22Rv1 (cell line): ENCODE results near the gene PRPF31.

ENCODE experiments used
- H3K27ac ChIP-seq: fragments of 450-650 bp; 2 replicates; pipeline ENCODE4 v1.5.1; 2017
- ZFX ChIP-seq: fragments of 450-650 bp; IDR thresholded peaks from 2 replicates; pipeline ENCODE4 v1.6.1; 2017; ENCODE audit warnings: antibody characterized with exemption, borderline replicate concordance
- TF ChIP-seq, protein P1 (sequence below): fragments of 450-650 bp; IDR thresholded peaks from 2 replicates; pipeline ENCODE4 v1.5.1; 2017; ENCODE audit warnings: mild to moderate bottlenecking

PRPF31 gene

DNA sequence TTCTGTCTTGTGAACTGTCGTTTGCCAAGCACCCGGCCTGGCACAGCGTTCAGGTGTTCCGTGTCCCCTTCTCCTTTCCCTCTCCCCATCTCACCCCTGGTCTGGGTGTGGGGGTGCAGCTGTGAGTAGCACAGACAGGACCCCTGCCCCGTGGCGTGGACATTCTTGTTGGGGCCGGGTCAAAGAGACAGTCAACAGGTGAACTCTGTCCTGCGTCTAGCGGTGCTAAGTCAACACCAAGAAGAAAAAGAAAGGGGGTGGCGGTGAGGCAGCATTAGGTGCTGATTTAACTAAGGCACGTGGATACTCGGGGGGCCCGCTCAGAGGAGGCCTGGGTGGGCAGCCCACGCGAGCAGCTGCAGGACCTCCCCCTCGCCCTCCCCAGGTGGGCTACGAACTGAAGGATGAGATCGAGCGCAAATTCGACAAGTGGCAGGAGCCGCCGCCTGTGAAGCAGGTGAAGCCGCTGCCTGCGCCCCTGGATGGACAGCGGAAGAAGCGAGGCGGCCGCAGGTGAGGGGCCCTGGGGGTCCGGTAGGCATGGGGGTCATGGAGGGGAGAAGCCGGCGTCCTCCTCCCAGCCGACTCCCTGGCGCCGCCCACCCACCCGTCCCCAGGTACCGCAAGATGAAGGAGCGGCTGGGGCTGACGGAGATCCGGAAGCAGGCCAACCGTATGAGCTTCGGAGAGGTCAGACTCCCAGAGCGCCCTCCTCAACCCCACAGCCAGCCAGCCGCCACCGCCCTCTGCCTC is 12.3 kb downstream of the PRPF31 start:
- H3K27ac ChIP-seq: no peak overlapping the region
- TF ChIP-seq, protein P1, sequence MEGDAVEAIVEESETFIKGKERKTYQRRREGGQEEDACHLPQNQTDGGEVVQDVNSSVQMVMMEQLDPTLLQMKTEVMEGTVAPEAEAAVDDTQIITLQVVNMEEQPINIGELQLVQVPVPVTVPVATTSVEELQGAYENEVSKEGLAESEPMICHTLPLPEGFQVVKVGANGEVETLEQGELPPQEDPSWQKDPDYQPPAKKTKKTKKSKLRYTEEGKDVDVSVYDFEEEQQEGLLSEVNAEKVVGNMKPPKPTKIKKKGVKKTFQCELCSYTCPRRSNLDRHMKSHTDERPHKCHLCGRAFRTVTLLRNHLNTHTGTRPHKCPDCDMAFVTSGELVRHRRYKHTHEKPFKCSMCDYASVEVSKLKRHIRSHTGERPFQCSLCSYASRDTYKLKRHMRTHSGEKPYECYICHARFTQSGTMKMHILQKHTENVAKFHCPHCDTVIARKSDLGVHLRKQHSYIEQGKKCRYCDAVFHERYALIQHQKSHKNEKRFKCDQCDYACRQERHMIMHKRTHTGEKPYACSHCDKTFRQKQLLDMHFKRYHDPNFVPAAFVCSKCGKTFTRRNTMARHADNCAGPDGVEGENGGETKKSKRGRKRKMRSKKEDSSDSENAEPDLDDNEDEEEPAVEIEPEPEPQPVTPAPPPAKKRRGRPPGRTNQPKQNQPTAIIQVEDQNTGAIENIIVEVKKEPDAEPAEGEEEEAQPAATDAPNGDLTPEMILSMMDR: no peak

DNA sequence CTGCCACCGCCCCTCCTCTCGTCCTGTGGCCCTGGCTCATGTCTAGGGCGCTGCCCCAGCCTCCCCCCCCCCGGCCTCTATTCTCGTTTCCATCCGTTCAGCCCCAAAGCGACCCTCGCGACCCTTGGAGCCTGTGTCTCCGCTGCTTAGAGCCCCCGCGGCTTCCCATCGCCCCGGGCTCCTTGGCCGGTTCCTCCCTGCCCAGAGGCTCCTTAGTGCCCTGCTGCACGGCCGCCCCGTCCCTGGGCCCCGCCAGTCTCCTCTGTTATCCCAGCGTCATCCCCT is 12.8 kb downstream of the PRPF31 start:
- no peak overlapping the region for H3K27ac ChIP-seq
- no peak for TF ChIP-seq ZFX
- TF ChIP-seq, protein P1: no peak

DNA sequence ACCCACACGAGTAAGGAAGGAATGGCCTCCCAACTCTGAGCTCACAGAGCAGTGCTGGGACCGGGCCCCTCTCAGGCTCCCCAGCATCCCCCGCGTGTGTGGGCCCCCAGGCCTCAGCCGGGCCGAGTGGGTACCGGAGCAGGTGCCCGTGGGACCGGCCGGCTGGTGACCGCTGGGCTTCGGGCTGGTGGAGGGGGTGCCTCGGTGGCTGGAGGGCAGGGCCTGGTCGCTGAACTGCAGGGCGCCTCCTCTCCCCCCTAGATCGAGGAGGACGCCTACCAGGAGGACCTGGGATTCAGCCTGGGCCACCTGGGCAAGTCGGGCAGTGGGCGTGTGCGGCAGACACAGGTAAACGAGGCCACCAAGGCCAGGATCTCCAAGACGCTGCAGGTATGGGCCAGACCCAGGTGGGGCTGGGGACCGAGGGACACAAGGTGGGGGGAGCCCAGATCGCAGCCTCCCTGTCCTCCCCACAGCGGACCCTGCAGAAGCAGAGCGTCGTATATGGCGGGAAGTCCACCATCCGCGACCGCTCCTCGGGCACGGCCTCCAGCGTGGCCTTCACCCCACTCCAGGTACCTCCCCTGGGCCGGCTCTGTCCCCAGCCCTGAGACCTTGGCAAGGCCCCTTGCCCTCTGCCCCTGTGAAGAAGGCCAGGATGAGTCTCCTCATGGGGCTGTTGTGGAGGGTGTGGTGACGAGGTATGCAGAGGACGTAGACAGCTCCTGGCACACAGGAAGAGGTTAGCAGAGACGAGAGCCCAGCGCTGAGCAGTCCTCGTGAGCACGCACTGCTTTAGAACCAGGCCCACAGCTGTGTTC is 13.5 kb downstream of the PRPF31 start:
- H3K27ac ChIP-seq: no peak overlapping the region
- TF ChIP-seq, protein P1: no peak
- TF ChIP-seq ZFX: no peak

DNA sequence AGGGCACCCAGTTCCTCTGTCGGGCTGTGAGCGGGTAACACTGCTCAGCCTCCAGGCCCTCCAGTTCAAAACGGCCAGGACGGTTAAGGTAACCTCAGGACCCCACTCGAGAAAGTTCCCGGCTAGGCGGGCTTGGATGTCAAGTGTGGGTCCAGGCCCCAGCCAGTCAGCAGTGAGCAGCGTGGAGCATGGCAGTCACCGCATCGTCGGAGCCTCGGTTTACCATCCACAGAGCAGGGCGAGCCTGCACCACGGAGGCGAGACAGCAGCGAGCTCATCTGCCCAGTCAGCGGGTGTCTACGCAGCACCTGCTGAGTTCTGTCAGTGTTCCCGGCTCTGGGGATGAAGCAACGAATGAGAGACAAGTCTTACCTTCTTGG is 14.1 kb downstream of the PRPF31 start:
- TF ChIP-seq ZFX: no peak
- TF ChIP-seq, protein P1: no peak
- H3K27ac ChIP-seq: no peak overlapping the region

DNA sequence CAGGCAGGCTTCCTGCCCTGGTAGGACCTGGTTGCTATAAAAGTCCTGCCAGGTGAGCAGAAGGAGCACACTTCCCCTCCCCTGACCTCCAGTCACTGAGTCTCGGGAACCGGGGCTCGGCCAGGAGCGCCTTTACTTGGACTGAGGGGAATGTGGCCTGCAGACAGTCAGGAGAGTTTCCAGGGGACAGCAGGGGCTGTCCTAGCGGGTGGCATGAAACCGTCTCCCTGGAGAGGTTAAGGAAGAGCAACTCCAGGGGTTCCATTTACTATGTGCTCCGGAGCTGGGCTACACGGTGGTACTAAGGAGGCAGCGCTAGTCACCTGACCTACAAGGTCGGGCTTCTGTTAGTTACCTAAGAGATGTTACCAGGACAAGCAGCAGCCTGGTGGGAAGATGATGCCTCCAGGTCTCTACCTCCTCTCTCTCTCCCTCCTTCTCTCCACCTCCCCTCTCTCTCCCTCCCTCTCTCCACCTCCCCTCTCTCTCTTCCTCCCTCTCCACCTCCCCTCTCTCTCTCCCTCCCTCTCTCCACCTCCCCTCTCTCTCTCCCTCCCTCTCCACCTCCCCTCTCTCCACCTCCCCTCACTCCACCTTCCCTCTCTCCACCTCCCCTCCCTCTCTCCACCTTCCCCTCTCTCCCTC is 17.9 kb downstream of the PRPF31 start:
- no peak overlapping the region for H3K27ac ChIP-seq
- TF ChIP-seq, protein P1: no peak
- TF ChIP-seq ZFX: no peak

DNA sequence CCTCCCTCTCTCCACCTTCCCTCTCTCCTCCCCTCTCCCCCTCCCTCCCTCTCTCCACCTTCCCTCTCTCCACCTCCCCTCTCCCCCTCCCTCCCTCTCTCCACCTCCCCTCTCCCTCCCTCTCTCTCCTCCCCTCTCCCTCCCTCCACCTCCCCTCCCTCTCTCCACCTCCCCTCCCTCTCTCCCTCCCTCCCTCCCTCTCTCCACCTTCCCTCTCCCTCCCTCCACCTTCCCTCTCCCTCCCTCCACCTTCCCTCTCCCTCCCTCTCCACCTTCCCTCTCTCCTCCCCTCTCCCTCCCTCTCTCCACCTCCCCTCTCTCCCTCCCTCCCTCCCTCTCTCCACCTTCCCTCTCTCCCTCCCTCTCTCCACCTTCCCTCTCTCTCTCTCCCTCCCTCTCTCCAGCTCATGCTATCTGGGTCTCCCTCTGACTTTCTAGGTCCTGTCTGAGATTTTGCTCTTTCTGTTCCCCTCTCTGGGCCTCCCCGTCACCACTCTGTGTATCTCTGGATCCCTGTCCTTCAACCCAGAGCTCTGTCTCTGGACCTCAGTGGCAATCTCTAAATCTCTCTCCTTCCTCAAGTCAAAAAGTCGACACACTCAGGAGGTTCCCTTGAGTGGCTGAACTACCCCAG is 18.5 kb downstream of the PRPF31 start:
- peak overlapping the region; percentile 42 for H3K27ac ChIP-seq
- no peak for TF ChIP-seq ZFX
- TF ChIP-seq, protein P1: no peak
